SHP77 treated with DMSO at 0.1 percent for 48 hours (cell line): ENCODE measurements around the gene RTEL1.
"Not testable (repeated sequence)": the region's sequence is repeated elsewhere in the genome, so short reads cannot be mapped to it uniquely, and the experiment has no call there.

Experiments used
- DNase-seq: peaks from one replicate; lab custom pipeline; 2025; lab: John Stamatoyannopoulos, UW

The RTEL1 gene

DNA sequence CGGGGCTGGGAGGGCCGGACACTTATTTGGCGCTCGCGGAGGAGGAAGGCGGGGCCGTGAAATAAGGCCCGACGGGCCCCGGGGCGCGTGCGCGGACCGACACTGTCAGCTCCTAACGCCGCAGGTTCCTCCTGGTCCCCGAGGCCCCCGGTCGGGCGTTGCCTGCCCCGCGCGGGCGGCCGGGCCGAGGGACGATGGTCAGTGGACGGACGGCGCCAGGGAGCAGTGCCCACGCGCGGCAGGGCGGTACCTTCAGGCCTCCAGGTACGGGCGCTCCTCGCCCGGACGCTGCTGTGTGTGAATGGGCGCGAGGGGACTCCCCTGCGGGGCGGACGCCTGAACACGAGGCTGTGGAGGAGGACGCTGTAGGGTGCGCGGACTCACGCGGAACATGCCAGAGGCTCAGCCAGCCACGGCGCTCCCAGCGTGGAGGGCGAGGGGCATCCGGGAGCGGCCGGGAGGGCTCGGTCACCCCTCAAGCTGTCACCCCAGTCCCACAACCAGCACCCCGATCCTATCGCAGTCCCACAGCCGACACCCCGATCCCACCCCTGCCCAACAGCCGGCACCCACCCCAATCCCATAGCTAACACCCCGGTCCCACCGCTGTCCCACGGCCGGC lies 30.9 kb upstream of the RTEL1 start:
- peak; percentile 88 for DNase-seq

GRCh38 chr20:63627751-63628245 lies 30.3 kb upstream of the RTEL1 start:
- DNase-seq: no peak

GRCh38 chr20:63628246-63628975 lies 29.7 kb upstream of the RTEL1 start:
- DNase-seq: peak; percentile 93

- DNase-seq: not testable (repeated sequence)
Observed at GRCh38 chr20:63630956-63631355, 27.2 kb upstream of the RTEL1 start.

DNA sequence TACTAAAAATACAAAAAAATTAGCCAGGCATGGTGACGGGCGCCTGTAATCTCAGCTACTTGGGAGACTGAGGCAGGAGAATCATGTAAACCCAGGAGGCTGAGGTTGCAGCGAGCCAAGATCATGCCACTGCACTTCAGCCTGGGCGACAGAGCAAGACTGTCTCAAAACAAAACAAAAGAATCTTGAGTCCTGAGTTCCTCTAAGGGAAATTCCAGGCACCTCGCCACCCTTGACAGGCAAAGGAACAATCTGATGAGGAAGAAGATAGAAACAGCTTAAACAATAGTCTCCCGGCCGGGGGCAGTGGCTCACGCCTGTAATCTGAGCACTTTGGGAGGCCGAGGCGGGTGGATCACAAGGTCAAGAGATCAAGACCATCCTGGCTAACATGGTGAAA lies 26.7 kb upstream of the RTEL1 start:
- not testable (repeated sequence) for DNase-seq

DNA sequence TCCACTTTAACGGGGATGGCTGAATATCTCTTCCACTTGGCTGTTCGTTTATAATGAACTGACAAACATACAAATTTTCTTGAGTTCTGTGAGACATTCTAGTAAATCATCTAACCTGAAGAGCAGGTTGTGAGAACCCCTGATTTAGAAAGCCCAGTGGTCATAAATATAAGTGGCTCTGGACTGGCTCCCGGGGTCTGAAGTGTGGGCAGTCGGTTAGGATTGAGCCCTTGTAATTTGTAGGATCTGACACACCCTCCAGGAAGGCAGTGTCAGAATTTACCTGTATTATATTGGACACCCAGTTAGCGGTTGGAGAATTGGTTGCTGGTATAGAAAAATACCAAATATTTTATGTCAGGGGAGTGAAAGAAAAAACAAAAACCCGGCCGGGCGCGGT lies 24.4 kb upstream of the RTEL1 start:
- DNase-seq: no peak

GRCh38 chr20:63635431-63636141 lies 22.5 kb upstream of the RTEL1 start:
- no peak for DNase-seq

DNA sequence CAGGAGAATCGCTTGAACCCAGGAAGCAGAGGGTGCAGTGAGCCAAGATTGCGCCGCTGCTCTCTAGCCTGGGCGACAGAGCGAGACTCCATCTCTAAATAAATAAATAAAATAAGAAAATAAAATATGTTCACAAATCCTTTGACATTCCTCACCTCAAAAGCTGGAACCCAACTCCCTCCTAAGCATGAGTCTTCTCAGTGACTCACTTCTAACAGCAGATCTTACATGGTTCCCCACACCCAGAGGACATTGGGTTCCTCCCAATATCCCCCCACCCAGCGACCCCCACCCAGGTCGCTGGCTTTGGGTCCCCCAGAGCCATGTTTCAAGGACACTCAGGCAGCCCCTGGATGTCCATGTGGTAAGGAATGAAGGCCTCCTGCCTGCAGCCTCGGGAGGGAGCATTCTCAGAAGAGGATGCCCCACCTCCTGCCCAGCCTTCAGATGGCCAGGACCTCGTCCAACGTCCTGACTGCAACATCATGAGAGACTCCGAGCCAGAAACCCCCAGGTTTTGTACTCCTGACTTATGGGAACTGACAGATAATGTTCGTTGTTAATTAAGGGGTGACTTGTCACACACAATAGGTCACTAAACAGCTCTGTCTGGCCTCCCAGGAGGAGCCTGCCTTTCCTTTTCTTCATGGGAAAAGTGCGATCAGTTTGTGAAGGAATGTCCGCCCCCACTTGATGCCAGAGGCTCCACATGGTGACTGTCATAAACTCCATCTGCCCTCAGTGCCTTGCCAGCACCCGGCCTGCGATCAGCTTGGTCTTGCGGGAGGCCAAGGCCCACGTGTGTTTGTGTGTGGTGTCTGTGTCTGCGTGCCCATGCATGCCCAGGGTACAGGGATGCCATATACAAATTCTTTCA lies 21.1 kb upstream of the RTEL1 start:
- no peak for DNase-seq

GRCh38 chr20:63639093-63639975 lies 18.8 kb upstream of the RTEL1 start:
- no peak for DNase-seq

DNA sequence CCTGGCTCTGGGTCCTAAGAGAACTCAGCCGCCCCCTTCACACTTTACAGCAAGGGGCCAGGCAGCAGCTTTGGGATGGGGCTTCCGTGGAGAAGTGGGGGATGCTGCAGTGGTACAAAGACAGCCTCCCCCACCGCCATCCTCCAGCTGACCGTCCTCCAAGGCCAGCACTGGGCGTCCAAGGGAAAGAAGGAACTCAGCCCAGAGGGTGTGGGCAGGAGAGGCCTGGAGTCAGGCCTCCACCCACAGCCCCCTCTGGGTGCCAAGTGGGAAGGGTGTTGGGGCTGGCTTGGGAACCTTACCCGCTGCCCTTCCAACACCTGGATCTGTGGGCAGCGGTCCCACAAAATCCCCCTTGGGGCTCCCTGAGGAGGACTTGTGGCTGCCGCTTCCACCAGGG lies 18.0 kb upstream of the RTEL1 start:
- no peak for DNase-seq

GRCh38 chr20:63640686-63641085 lies 17.4 kb upstream of the RTEL1 start:
- not testable (repeated sequence) for DNase-seq

DNA sequence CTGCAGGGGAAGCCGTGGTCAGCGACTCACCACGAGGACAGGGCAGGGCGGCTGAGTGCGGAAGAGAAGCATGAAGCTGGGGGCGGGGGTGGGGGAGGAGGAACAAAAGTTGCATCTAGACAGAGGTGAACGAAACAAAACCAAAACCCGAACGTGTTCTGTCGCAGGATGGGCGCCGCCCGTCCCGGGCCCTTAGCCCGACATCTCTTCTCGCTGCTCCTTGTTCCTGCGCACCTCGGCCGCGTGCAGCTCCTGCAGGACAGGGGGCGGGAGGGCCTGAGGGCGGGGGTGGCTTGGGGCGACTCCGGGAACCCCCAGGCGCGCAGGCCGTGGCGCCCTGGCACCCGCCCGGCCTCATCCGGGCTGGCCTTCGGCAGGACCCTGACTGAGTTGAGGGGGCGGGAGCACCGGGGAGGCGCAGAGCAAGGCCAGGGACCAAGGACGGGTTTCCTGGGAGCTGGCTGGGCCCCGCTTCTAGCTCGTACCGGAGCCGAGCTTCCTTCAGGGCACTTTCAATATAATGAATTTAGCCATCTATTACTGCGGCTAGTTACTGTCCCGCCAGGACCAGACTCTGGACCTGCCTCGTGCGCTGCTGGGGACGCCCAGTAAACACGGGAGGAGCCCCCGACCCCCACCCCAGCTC lies 16.8 kb upstream of the RTEL1 start:
- DNase-seq: no peak

DNA sequence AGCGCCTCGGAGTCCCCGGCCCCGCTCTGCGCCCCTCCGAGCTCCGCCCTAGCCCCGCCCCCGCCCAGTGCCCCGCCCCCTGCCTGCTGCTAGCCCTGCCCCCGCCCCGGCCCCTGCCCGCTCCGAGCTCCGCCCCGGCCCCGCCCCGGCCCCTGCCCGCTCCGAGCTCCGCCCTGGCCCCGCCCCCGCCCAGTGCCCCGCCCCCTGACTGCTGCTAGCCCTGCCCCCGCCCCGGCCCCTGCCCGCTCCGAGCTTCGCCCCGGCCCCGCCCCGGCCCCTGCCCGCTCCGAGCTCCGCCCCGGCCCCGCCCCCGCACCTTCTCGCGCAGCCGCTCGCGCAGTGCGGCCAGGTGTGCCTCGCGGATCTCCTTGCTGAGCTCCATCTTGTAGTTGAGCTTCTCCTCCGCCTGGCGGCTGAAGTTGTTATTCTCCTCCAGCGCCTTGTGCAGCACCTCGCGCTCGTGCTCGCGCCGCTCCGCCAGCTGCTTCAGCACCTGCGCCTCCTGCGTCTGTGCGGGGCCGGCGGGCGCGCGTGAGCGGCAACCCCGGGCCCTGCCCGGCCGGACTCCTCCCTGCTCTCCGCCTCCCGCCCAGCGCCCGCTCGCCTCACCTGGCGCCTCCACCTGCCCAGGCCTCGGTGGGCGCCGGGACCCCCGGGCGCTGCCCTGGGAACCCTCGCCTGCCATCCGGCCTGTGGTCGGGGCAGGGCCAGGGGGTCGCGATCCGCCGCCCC lies 16.2 kb upstream of the RTEL1 start:
- peak; percentile 90 for DNase-seq

GRCh38 chr20:63642527-63643247 lies 15.4 kb upstream of the RTEL1 start:
- DNase-seq: no peak

- DNase-seq: no peak
Observed at GRCh38 chr20:63643499-63643898, 14.6 kb upstream of the RTEL1 start.

GRCh38 chr20:63643946-63644345 lies 14.2 kb upstream of the RTEL1 start:
- no peak for DNase-seq

- no peak for DNase-seq
Observed at GRCh38 chr20:63645218-63645617, 12.9 kb upstream of the RTEL1 start.

- DNase-seq: no peak
Observed at GRCh38 chr20:63648190-63648589, 9.9 kb upstream of the RTEL1 start.
